Cardiac muscle cell (in vitro differentiated cells and primary cell): ENCODE results near the gene ENOSF1. TPM values are rescaled to one million over a fixed set of nuclear protein-coding genes. Genes with fewer than 3 reads are reported as not detected.
A peak's percentile ranks its signal among the peaks of the same experiment; 100 is the strongest.

Experiments
- DNase-seq, 2 donors: peaks; one replicate each; pipeline versions ENCODE4 v3.0.0 to v3.0.0-alpha.2; 2010 to 2017; ENCODE audit warnings: low read depth in 1 of 2, low spot score in 1 of 2
- H3K27ac ChIP-seq: fragments of 200-600 bp; sonication (generic); 2 replicates; pipeline ENCODE4 v1.5.1; 2016
- H3K27me3 ChIP-seq: fragments of 200-600 bp; sonication (generic); 2 replicates; pipeline ENCODE4 v1.6.0; 2016; ENCODE audit warnings: control low read depth
- H3K36me3 ChIP-seq: fragments of 200-600 bp; sonication (generic); 2 replicates; pipeline ENCODE4 v1.5.1; 2016; ENCODE audit warnings: control low read depth
- H3K4me1 ChIP-seq: fragments of 200-600 bp; sonication (generic); 2 replicates; pipeline ENCODE4 v1.8.1; 2017; ENCODE audit warnings: low read depth, mild to moderate bottlenecking, mixed run types
- H3K4me3 ChIP-seq: fragments of 200-600 bp; sonication (generic); 2 replicates; pipeline ENCODE4 v1.5.1; 2016; ENCODE audit warnings: mild to moderate bottlenecking
- H3K9me3 ChIP-seq: fragments of 200-600 bp; sonication (generic); 2 replicates; pipeline ENCODE4 v1.5.1; 2017; ENCODE audit warnings: low read depth, mild to moderate bottlenecking, control low read depth
- polyA plus RNA-seq: library from polyadenylated mRNA; unstranded; fragments of >200 nt; fragmentation: Nextera tagmentation; extraction: Ambion mirVana; gene quantifications from 2 replicates; pipeline ENCODE4 v1.2.1, GENCODE V29; 2016
- total RNA-seq: library from RNA; depleted of rRNA; stranded (reverse); fragments of >200 nt; gene quantifications from 2 replicates; pipeline ENCODE4 v1.2.3, GENCODE V29; 2016
- TF ChIP-seq, protein P1 (sequence below): IDR thresholded peaks from 2 replicates; pipeline ENCODE4 v1.5.1; 2012; ENCODE audit warnings: low read depth, mild to moderate bottlenecking, low read length

ENOSF1 gene
- total and polyA plus RNA-seq, 2 experiments from 2014 or later, result 66.7 to 72.0 TPM

DNA sequence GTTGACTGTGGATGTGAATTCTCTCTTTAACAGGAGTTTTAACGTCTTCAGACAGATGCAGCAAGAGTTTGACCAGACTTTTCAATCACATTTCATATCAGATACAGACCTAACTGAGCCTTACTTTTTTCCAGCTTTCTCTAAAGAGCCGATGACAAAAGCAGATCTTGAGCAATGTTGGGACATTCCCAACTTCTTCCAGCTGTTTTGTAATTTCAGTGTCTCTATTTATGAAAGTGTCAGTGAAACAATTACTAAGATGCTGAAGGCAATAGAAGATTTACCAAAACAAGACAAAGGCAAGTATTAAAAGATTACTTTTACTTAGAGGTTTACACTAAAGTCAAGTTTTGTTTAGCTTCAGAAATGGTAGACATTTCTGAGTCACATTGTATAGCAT, 85.2 kb downstream of the ENOSF1 start:
- TF ChIP-seq, protein P1, sequence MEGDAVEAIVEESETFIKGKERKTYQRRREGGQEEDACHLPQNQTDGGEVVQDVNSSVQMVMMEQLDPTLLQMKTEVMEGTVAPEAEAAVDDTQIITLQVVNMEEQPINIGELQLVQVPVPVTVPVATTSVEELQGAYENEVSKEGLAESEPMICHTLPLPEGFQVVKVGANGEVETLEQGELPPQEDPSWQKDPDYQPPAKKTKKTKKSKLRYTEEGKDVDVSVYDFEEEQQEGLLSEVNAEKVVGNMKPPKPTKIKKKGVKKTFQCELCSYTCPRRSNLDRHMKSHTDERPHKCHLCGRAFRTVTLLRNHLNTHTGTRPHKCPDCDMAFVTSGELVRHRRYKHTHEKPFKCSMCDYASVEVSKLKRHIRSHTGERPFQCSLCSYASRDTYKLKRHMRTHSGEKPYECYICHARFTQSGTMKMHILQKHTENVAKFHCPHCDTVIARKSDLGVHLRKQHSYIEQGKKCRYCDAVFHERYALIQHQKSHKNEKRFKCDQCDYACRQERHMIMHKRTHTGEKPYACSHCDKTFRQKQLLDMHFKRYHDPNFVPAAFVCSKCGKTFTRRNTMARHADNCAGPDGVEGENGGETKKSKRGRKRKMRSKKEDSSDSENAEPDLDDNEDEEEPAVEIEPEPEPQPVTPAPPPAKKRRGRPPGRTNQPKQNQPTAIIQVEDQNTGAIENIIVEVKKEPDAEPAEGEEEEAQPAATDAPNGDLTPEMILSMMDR, result no peak
- Histone ChIP-seq H3K9me3 (no peaks in the 10 kb centered on the region), H3K4me3 (no peak overlapping the region), H3K27ac (no peak overlapping the region), H3K36me3 (no peaks in the 10 kb centered on the region), H3K4me1 (no peaks in the 10 kb centered on the region), H3K27me3 (no peaks in the 10 kb centered on the region)
- peak in 1 of 2 donors; percentile 56 for DNase-seq

DNA sequence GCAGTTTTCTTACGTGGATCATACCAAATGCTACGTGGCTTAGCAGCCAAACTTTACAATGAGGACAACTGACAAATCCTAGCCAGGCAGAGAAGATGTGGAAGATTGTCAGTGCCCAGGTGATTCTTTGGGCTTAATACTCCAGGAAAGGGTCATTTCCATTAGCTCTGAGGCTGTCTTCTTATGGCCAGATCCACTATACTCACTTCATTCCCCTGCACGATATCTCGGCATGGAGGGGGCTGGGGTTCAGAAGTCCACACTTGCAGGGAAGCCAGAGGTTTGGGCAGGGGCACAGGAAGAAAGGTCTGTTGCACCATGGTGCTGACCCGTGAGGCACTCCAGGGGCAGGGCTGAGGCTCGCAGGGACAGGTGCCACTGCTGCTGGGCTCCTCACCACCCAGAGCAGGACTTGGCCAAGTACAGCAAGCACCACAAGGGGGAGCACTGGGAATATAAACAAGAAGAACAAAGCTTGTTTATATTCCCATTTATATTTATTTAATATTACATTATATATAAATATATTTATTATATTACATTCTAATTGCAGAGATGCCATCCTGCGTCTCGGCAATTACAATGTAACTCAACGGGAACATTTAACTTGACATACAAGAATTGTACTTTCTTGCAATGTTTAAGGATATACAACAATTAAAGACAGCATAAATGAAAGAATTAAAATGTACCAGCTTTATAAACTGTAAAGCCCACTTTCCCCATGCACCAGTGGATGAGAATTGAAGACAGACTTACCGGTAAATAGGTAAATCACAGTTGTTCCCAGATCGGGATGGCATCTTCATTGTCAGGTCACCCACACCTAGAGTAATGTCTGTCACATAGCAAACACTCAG, 88.4 kb downstream of the ENOSF1 start:
- H3K27me3 ChIP-seq, result no peaks in the 10 kb centered on the region
- no peak overlapping the region for H3K4me3 ChIP-seq
- TF ChIP-seq, protein P1, result peak; percentile 76
- H3K27ac ChIP-seq, result no peak overlapping the region
- no peaks in the 10 kb centered on the region for H3K4me1 ChIP-seq
- H3K36me3 ChIP-seq, result no peaks in the 10 kb centered on the region
- DNase-seq, result peak; percentile 78 to 85
- no peaks in the 10 kb centered on the region for H3K9me3 ChIP-seq

DNA sequence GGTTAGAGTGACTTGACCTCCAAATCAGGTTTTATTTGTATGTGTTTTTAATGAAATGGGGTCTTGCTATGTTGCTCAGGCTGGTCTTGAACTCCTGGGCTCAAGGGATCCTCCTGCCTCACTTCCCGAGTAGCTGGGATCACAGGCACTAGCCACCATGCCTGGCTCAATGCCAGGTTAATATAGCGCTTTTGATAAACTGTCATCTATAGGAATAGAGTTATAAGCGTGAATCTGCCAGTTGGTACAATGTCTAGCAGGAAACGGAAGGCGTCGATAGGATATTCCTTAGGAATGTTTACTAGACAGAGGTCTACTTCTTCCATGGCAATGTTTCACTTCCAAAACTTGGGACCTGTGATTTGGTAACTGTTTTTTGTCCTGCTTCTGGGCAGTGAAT, 90.1 kb downstream of the ENOSF1 start:
- Histone ChIP-seq H3K36me3 (no peaks in the 10 kb centered on the region), H3K9me3 (no peaks in the 10 kb centered on the region), H3K27ac (no peak overlapping the region), H3K4me3 (no peak overlapping the region), H3K27me3 (no peaks in the 10 kb centered on the region), H3K4me1 (no peaks in the 10 kb centered on the region)
- TF ChIP-seq, protein P1, result no peak
- no peak for DNase-seq

DNA sequence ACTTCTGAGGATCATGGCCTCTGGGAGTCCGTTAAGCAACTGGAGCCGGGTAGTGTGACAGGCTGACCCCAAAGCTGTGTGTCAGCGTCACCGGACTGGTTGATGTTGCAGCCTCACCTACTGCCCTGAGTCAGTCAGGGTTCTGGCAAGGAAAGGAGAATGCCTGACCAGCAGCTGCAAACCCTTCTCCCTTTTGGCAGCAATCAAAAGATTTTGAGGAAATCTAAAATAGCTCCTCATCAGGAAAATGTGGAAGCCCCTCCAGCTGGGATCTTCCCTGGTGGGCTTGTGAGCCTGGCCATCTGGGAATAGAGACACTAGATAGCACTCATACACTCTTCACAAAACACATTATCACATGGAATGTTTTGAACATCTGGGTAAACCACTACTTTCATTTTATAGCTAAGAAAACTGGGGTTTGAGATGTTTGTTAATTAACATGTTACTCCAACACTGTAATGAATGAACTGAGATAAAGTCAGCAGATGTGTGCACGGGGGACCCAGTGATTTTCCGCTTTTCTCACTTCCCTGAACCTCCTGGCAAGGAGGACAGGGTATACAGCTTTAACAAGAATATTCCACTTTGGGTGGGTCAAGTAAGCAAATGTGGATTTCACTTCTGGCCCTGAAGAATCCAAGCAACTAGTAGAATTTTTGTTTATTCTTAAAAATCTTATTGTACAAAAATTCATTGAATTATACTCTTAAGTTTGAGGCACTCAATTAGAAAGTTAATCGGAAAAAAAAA, 91.0 kb downstream of the ENOSF1 start:
- Histone ChIP-seq H3K36me3 (no peaks in the 10 kb centered on the region), H3K4me3 (no peak overlapping the region), H3K9me3 (no peaks in the 10 kb centered on the region), H3K27ac (no peak overlapping the region), H3K27me3 (no peaks in the 10 kb centered on the region), H3K4me1 (no peaks in the 10 kb centered on the region)
- TF ChIP-seq, protein P1, result no peak
- DNase-seq, result peak in 1 of 2 donors; percentile 51

Other genes with a start within 250 kb of the ENOSF1 start
- gene COLEC12, start 211.9 kb downstream of the ENOSF1 start, total RNA-seq, result 57.5 and 61.1 TPM in 2 replicates
- 69.0 and 78.7 TPM in 2 replicates for gene COLEC12, start 211.9 kb downstream of the ENOSF1 start, polyA plus RNA-seq
- gene CETN1, start 132.2 kb downstream of the ENOSF1 start, total RNA-seq, result not detected in 2 replicates
- gene CETN1, start 132.2 kb downstream of the ENOSF1 start, polyA plus RNA-seq, result not detected in 2 replicates
- gene CLUL1, start 115.6 kb downstream of the ENOSF1 start, total RNA-seq, result 1.7 and 9.9 TPM in 2 replicates
- gene CLUL1, start 115.6 kb downstream of the ENOSF1 start, polyA plus RNA-seq, result 0.21 and 3.1 TPM in 2 replicates
- gene TYMS, start 55.0 kb downstream of the ENOSF1 start, total RNA-seq, result 55.5 and 86.5 TPM in 2 replicates
- gene TYMS, start 55.0 kb downstream of the ENOSF1 start, polyA plus RNA-seq, result 177 and 231 TPM in 2 replicates
- 96.0 and 124 TPM in 2 replicates for gene YES1, start 99.6 kb upstream of the ENOSF1 start, total RNA-seq
- gene YES1, start 99.6 kb upstream of the ENOSF1 start, polyA plus RNA-seq, result 18.5 and 20.6 TPM in 2 replicates
- 0.04 TPM in 1 of 2 replicates, not detected in the other for gene ADCYAP1, start 192.2 kb upstream of the ENOSF1 start, total RNA-seq
- gene ADCYAP1, start 192.2 kb upstream of the ENOSF1 start, polyA plus RNA-seq, result not detected in 2 replicates